Fibroblast of skin of abdomen (primary cell): ENCODE results near the gene ATG4A. TPM values are rescaled to one million over a fixed set of nuclear protein-coding genes. Genes with fewer than 3 reads are reported as not detected.

ENCODE experiments used
- DNase-seq: peaks from one replicate; pipeline ENCODE4 v3.0.0-alpha.2; 2013
- polyA plus RNA-seq, 2 experiments: library from polyadenylated mRNA; unstranded; fragments of 120-200 nt; gene quantifications; one replicate each; pipeline ENCODE4 v1.2.1, GENCODE V29; 2013; ENCODE audit not compliant: insufficient read length in 2 of 2

ATG4A gene
- polyA plus RNA-seq (2013, experiment 1 of 2; ENCODE audit: insufficient read length), result 7.2 TPM
- polyA plus RNA-seq (2013, experiment 2 of 2; ENCODE audit: insufficient read length), result 6.9 TPM

- peak; percentile 94 for DNase-seq
Measured at GRCh38 chrX:108091264-108091877, at the start of gene ATG4A, which contains the start of gene PSMD10. Gene ATG4A (plus strand): TSS chrX:108091778. CDS start chrX:108091827, 49 bp downstream. Gene PSMD10 (minus strand): TSS chrX:108091542. CDS start chrX:108091520, 22 bp downstream.

GRCh38 chrX:108044554-108045256 is 46.9 kb upstream of the ATG4A start, which contains the start of gene VSIG1:
Gene VSIG1 (plus strand): TSS chrX:108045065. CDS start chrX:108045131, 66 bp downstream.
- no peak for DNase-seq

- DNase-seq, result no peak
Measured at GRCh38 chrX:108049649-108050048, 41.9 kb upstream of the ATG4A start.

GRCh38 chrX:108053218-108053617 is 38.4 kb upstream of the ATG4A start:
- DNase-seq, result no peak

GRCh38 chrX:108055546-108055945 is 36.0 kb upstream of the ATG4A start:
- no peak for DNase-seq

- no peak for DNase-seq
Measured at GRCh38 chrX:108059801-108060200, 31.8 kb upstream of the ATG4A start.

- no peak for DNase-seq
Measured at GRCh38 chrX:108064001-108064400, 27.6 kb upstream of the ATG4A start.

GRCh38 chrX:108064613-108065012 is 27.0 kb upstream of the ATG4A start:
- no peak for DNase-seq

GRCh38 chrX:108068121-108068520 is 23.5 kb upstream of the ATG4A start:
- DNase-seq, result no peak

GRCh38 chrX:108070891-108071290 is 20.7 kb upstream of the ATG4A start:
- peak; percentile 40 for DNase-seq

- DNase-seq, result no peak
Measured at GRCh38 chrX:108071578-108071977, 20.0 kb upstream of the ATG4A start.

- DNase-seq, result peak; percentile 24
Measured at GRCh38 chrX:108072746-108073145, 18.8 kb upstream of the ATG4A start.

- DNase-seq, result no peak
Measured at GRCh38 chrX:108081110-108081509, 10.5 kb upstream of the ATG4A start.

GRCh38 chrX:108087792-108088191 is 3.8 kb upstream of the ATG4A start:
- DNase-seq, result no peak

- no peak for DNase-seq
Measured at GRCh38 chrX:108088511-108088910, 3.1 kb upstream of the ATG4A start.

- DNase-seq, result peak; percentile 31
Measured at GRCh38 chrX:108090491-108091263, 901 bp upstream of the ATG4A start.

GRCh38 chrX:108091878-108092291 is 307 bp downstream of the ATG4A start:
- DNase-seq, result no peak

GRCh38 chrX:108097380-108097779 is 5.8 kb downstream of the ATG4A start:
- peak; percentile 28 for DNase-seq

GRCh38 chrX:108105473-108105872 is 13.9 kb downstream of the ATG4A start:
- DNase-seq, result no peak

- no peak for DNase-seq
Measured at GRCh38 chrX:108114541-108114940, 23.0 kb downstream of the ATG4A start.

GRCh38 chrX:108117988-108118387 is 26.4 kb downstream of the ATG4A start:
- no peak for DNase-seq

GRCh38 chrX:108121291-108121690 is 29.7 kb downstream of the ATG4A start:
- no peak for DNase-seq

- peak; percentile 62 for DNase-seq
Measured at GRCh38 chrX:108122748-108123147, 31.2 kb downstream of the ATG4A start.
